Coronary artery (tissue), 2 donors: ENCODE measurements around the gene IDH2.

Experiments used
- DNase-seq: peaks from one replicate; pipeline ENCODE4 v3.0.0-alpha.2; 2017; ENCODE audit warnings: low spot score
- H3K27ac ChIP-seq, 2 donors: fragments of 200-600 bp; sonication (generic); one replicate each; pipeline ENCODE4 v1.5.1; 2016 to 2019
- H3K4me3 ChIP-seq: fragments of 200-600 bp; sonication (generic); 2 replicates; pipeline ENCODE4 v1.5.1; 2016; ENCODE audit warnings: mild to moderate bottlenecking, moderate library complexity
- TF ChIP-seq, protein P1 (sequence below): fragments of 200-600 bp; sonication (generic); IDR thresholded peaks from one replicate; pipeline ENCODE4 v1.5.1; 2019; ENCODE audit warnings: antibody characterized with exemption

IDH2 gene

DNA sequence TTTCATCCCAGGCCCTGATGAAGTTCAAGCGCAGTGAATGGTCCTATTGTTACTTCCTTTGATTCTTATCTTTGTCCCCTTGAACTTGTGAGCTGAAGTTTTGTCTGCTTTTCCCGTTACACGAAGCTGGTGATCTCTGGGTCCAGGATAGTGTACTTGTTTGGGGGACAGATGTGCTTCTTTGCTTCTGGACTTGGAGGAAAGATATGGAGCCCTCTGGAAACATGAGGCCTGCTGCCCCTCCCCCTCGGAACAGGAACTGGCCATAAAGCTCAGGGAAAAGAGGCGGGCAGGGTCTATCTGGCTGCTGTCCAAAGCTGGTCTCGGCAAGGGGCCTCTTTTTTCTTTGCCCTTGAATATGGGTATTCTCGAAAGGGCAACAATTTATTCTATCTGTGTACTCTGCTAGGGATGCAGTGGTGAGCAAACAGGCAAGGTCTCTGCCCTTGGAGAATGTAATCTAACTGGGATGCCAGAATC is 47.6 kb downstream of the IDH2 start:
- DNase-seq = no peak
- Histone ChIP-seq H3K27ac (no peak overlapping the region), H3K4me3 (no peak overlapping the region)
- TF ChIP-seq, protein P1, sequence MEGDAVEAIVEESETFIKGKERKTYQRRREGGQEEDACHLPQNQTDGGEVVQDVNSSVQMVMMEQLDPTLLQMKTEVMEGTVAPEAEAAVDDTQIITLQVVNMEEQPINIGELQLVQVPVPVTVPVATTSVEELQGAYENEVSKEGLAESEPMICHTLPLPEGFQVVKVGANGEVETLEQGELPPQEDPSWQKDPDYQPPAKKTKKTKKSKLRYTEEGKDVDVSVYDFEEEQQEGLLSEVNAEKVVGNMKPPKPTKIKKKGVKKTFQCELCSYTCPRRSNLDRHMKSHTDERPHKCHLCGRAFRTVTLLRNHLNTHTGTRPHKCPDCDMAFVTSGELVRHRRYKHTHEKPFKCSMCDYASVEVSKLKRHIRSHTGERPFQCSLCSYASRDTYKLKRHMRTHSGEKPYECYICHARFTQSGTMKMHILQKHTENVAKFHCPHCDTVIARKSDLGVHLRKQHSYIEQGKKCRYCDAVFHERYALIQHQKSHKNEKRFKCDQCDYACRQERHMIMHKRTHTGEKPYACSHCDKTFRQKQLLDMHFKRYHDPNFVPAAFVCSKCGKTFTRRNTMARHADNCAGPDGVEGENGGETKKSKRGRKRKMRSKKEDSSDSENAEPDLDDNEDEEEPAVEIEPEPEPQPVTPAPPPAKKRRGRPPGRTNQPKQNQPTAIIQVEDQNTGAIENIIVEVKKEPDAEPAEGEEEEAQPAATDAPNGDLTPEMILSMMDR = no peak

DNA sequence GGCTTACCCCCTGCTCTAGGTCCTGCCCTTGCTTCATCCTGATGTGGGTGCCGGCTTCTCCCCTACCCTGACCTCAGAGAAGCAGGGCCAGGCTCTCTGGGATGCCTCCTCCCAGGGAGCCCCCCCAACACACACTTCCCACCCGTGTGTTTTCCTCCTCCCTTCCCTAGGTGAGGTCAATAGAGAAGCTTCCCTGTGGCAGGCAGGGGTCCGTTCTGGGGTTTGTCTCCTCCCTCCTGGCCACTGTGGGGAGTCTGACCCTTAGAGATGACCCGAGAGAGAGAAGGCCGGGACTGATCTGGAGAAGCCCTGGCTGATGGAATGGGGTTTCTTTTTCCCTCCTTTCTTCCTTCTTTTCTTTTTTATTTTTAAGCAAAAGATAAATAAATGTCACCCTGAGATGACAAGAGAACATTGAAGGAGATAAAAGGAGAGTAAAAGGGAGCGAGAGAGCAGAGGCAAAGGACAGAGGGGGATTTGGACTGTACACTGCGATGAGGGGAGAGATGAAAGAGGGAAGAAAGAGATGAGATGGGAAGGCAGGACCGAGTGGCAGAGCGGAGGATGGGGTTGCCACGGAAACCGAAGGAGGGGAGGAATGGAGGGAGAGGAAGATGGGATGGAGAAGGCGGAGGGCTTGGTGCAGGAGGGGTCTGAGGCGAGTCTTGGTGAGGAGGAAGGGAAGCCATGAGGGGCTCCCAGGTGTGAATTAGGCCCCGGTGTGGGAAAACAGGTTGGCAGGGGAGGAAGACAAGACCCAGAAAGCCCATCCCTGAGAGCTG is 48.4 kb downstream of the IDH2 start:
- DNase-seq = no peak
- TF ChIP-seq, protein P1 = no peak
- Histone ChIP-seq H3K27ac (no peak overlapping the region), H3K4me3 (no peak overlapping the region)

DNA sequence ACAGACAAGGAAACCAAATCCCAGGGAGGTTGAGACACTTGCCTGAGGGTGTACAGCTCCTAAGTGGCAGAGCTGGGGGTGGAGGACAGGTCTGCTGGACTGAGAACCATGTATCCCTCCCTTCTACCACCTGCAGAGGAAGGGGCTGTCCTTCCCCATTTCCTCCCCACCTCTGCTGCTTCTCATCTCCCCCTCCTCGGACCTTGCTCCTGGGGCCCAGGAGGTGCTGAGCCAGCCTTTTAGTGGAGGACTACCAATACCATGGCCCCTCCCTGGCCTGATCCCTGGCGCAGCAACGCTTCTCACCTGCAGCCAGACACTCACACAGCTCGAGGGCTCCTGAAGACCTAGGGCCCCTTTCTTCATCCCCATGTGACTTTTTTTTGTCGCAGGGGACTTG is 50.4 kb downstream of the IDH2 start:
- DNase-seq = no peak
- H3K4me3 ChIP-seq = no peak overlapping the region
- TF ChIP-seq, protein P1 = no peak
- no peak overlapping the region for H3K27ac ChIP-seq

DNA sequence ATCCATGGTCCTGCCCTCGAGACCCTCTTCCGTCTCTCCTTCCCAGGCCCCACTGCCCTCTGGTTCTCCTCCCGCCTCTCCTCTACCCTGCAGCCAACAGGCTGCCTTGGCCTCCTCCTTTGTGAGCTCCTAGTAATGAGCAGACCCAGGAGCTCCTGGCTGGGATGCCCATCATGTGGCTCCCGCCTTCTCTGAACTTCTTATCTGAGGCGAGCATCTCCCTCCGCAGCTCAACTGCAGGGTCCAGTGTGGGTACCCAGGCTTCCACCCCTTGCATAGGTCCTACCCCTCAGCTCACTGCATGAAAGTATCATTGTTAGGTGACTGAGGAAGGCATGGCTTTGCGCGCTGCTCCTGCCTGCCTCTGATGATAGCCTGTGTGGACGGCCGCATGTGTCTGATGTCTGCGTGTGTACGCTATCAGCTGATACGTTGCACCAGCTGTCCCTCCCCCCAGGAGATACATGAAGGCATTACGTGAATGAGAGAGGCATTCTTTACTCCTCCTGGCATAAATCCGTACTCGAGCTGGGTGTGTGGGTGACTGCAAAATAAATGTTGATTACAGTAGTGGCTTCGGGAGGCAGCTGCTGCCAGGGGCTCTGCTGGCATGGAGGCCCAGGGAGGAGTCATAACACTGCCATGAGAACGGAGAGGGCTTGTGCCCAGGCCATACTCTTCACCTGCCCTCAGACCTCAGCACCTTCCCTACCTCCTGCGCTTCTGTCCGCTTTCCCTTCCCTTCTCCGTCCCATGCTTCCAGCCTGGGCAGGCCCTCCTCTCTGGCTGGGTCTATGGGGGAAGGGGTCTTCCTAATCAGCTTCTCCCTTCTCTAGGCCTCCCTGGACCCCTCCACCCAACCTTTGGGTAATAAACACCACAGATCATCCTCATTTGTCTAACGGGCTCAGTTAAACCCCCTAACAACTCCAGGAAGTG is 52.3 kb downstream of the IDH2 start:
- DNase-seq = no peak
- Histone ChIP-seq H3K4me3 (no peak overlapping the region), H3K27ac (no peak overlapping the region)
- TF ChIP-seq, protein P1 = no peak

DNA sequence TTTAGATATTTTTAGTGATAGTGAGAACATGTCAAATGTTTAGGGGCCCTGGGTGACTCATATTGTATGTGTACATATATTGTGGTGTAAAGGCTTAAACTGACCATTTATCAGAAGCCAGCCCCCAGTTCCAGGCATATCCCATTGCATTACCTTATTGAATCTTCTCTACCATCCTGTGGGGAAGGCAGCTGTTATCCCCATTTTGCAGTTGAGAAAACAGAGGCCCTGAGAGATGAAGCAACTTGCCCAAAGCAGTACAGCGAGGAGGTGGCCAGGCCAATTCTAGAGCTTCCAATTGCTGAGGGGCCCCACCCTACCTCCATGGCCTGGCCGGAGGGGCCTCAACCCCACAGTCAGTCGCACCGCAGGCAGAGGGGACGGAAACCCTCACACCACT is 53.2 kb downstream of the IDH2 start:
- Histone ChIP-seq H3K27ac (no peak overlapping the region), H3K4me3 (no peak overlapping the region)
- TF ChIP-seq, protein P1 = no peak
- DNase-seq = no peak

DNA sequence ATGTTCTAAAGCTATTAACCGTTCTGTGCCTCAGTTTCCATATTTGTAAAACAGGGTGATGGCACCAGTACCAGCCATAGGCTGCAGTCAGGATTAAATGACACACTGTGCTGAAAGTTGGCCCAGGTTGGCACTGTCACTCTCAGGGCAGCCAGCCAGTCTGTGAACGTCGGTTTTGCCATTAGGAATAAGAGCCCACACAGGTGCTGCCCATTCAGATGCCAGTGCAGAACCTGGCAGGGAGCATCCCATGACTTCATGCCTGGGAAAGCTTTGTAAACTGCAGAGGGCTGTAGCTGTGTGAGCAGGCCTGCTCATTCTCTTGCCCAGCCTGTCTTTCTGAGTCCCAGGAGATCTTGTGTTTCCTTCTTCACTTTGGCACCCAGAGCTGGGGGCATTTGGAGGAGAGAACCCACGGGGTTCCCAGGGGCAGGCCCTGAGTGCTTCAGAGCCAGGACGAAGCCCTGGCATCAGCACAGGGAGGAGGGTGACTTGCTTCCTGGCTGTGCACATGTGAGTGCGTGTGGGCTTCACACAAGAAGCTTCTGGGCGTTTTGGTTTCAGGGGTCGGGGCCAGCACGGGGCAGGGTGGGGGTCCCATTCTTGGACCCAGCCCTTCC is 54.2 kb downstream of the IDH2 start:
- TF ChIP-seq, protein P1 = no peak
- Histone ChIP-seq H3K27ac (no peak overlapping the region), H3K4me3 (no peak overlapping the region)
- no peak for DNase-seq
